Activated gamma-delta T cell treated with Interleukin-2 at 50 U/mL for 16 hours (primary cell): ENCODE data around the gene TATDN3.
"Not testable (repeated sequence)": the region's sequence is repeated elsewhere in the genome, so short reads cannot be mapped to it uniquely, and the experiment has no call there.

Experiments used
- DNase-seq: peaks from one replicate; pipeline ENCODE4 v3.0.0-alpha.2; 2020

TATDN3 gene

DNA sequence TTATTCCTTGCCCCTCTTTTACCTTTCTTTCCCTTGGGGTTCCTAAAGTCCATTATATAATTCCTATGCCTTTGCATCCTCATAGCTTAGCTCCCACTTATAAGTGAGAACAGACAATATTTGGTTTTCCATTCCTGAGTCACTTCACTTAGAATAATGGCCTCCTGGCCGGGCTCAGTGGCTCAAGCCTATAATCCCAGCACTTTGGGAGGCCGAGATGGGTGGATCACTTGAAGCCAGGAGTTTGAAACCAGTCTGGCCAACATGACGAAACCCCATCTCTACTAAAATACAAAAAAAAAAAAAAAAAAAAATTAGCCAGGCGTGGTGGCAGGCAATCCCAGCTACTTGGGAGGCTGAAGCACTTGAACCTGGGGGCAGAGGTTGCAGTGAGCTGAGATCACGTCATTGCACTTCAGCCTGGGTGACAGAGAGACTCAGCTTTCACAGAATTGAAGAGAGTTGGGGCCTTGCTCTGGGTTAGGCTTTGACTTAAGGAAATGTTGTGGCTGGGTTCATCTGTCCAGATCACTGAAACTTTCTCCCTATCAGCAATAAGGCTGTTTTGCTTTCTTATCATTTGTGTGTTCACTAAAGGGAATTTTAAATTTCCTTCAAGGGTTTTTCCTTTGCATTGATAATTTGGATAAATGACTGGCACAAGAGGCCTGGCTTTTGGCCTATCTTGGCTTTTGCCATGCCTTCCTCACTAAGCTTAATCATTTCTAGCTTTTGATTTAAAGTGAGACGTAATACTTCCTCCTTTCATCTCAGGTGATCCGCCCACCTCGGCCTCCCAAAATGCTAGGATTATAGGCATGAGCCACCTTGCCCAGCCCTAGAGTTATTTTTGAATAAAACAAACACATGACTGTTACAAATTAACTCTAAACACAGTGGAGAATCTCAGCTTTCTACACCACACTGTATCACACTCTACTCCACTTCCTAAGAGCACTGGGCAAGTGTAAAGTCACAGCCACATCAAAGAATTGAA lies 41.8 kb downstream of the TATDN3 start:
- DNase-seq: not testable (repeated sequence)

DNA sequence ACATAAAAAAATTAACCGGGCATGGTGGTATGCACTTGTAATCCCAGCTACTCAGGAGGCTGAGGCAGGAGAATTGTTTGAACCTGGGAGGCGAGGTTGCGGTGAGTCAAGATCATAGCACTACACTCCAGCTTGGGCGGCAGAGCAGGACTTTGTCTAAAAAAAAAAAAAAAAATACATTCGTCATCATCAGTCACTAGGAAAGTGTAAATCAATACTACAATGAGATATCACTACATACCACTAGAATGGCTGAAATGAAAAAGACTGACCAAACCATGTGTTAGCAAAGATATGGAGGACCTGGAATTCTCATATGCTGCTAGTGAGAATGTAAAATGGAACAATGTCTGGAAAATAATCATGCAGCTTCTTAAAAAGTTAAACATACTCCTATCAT lies 46.5 kb downstream of the TATDN3 start:
- no peak for DNase-seq

- DNase-seq: not testable (repeated sequence)
These were observed 52.8 kb downstream of the TATDN3 start for GRCh38 chr1:212844521-212844920.

DNA sequence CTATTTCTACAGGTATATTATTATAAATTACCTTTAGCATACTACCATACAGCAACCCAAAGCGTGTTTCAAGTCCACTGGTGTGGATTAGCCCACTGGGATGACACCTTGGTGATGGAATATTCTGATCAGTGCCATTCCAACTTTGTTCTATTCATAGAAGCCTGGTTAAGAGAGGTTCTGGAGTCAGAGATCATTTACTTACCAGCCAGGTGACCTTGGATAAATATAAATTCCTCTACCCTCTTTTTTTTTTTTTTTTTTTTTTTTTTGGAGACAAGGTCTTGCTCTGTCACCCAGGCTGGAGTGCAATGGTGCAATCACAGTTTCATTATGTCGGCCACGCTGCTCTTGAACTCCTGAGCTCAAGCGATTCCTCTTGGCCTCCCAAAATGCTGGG lies 55.9 kb downstream of the TATDN3 start, which contains the start of gene SPATA45:
TSS of gene SPATA45 (minus strand) at position 101 of the 400 bp plus-strand sequence. CDS start 11,500 bp downstream, outside the sequence.
- DNase-seq: no peak

GRCh38 chr1:212852105-212852688 lies 60.5 kb downstream of the TATDN3 start:
- DNase-seq: no peak

DNA sequence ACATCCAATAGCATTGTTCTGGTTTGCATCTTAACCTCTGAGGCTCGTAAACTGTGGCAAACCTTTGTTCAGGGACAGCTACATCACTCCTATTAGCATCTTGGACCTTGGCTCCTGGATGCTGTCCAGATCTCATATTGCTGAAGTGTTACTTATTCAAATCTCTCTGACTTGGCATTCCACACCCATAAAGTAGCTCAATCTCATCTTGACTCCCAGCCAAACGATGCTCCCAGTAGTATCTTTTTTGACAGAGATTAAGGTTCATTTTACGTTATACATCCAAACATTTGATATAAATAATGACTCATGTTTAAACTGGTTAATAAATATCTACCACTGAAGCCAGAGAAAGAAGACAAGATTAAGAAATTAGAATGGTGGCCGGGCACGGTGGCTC lies 62.0 kb downstream of the TATDN3 start:
- DNase-seq: no peak

- DNase-seq: no peak
These were observed 65.1 kb downstream of the TATDN3 start for GRCh38 chr1:212856755-212857154.

DNA sequence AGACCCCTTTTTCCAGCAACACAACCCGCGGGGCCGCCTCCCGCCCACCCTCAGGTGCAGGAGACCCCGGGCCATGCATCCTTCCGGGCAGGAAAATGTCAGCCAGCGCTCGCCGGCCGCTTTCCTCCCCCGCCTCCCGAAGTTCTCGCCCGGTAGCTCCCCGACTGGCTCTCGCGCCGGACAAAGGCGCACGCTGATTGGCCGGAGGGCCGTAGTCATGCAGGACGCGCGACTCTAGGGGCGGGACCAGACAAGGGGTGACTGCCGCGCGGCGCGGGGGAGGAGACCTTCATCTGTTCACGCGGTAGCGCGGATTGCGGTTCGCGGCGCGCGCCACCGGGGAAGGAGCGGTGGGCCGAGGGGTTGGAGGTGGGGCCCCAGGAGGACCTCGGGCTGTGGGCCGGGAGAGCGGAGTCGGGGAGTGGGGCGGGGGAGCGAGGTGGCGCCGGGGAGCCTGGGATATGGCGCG lies 66.3 kb downstream of the TATDN3 start, which contains the start of gene FLVCR1:
TSS of gene FLVCR1 (plus strand) at position 284 of the 469 bp plus-strand sequence. CDS start at position 462, 178 bp downstream.
- peak; percentile 90 for DNase-seq

DNA sequence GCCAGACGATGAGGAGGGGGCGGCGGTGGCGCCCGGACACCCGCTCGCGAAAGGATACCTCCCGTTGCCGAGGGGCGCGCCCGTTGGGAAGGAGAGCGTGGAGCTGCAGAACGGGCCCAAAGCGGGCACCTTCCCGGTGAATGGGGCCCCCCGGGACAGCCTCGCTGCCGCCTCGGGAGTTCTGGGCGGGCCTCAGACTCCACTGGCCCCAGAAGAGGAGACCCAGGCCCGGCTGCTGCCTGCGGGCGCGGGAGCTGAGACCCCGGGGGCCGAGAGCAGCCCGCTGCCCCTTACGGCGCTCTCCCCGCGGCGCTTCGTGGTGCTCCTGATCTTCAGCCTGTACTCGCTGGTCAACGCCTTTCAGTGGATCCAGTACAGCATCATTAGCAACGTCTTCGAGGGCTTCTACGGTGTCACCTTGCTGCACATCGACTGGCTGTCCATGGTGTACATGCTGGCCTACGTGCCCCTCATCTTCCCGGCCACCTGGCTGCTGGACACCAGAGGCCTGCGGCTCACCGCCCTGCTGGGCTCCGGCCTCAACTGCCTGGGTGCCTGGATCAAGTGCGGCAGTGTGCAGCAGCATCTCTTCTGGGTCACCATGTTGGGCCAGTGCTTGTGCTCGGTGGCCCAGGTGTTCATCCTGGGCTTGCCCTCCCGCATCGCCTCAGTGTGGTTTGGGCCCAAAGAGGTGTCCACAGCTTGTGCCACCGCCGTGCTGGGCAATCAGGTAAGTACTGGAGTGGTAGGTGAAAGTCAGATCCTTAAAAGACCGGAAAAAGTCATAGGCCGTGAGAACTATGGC lies 67.0 kb downstream of the TATDN3 start:
- DNase-seq: peak; percentile 6

DNA sequence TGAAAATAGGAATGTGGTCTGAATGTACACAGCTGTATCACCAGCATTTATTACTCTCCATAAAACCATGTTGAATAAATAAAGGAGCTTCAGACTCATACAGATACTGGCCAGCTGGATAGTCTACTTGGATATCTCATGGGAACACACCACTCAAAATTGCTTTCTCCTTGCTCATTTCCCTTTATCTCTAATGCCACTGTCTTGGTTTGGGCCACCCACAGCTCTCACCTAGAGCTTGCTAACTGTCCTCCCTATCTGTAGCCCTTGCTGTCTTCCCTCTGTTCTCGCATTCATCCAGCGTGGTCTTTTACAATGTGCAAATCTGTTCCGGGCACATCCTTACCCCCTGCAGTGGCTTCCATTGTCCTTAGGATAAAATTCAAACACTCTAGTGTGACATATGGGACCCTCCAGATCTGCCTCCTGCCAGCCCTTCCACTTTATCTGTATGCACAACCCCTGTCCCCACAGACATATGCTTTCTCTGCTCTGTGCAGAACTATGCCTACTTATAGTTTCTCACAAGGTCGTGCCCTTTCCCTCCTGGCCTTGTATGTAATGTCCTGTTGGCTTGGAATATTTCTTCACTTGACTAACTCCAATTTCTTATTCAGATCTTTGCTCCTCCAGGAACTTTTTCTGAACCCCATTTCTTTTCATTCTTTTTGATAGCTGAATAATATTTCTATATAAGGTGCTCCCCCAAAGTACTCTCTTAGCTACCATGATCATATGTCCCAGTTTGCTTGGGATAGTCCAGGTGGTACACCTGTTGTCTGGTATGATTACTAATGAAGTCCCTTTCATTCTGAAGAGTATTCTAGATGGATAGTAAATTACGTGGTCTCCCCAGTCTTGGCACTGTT lies 69.3 kb downstream of the TATDN3 start:
- no peak for DNase-seq

DNA sequence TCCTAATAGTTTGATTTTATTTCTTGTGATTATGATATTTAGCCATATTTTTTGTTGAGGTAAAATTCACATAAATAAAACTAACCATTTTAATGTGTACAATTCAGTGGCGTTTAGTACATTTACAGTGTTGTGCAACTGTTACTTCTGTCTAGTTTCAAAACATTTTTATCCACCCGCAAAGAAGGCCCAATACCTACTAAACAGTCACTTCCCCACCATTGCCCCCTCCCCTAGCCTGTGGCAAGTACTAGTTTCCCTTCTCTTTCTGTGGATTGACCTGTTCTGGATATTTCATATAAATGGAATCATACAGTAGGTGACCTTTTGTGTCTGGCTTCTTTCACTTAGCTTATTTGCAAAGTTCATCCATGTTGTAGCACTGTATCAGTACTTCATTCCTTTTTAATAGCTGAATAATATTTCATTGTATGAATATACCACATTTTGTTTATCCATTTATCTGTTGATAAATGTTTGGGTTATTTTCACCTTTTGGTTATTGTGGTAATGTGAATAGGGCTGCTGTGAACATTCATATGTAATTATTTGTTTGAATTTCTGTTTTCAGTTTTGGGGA lies 70.5 kb downstream of the TATDN3 start:
- no peak for DNase-seq

DNA sequence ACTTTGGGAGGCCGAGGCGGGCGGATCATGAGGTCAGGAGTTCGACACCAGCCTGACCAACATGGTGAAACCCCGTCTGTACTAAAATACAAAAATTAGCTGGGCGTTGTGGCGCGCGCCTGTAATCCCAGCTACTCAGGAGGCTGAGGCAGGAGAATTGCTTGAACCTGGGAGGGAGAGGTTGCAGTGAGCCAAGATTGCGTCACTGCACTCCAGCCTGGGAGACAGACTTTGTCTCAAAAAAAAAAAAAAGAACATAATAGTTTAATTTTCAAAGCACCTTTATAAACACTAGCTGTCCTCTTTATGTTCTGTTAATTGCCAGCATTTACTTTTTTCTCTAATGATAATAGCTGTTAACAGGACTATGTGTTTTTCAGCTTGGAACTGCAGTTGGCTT lies 71.7 kb downstream of the TATDN3 start:
- DNase-seq: not testable (repeated sequence)

- no peak for DNase-seq
These were observed 72.5 kb downstream of the TATDN3 start for GRCh38 chr1:212864201-212864600.
